Endothelial cell of umbilical vein (primary cell): Measurements from ENCODE around the gene OTUD3. TPM values are rescaled to one million over a fixed set of nuclear protein-coding genes. Genes with fewer than 3 reads are reported as not detected.

Source experiments
- BruUV-seq: library from RNA; stranded (reverse); fragments of 400-500 nt; replicated peaks from 2 replicates; lab custom pipeline; 2021; lab: Mats Ljungman, UMichigan
- CTCF ChIA-PET: fragments of 300-600, 350-600 bp; sonication (Branson Sonifier 250); formaldehyde crosslinking; loops from one replicate; lab custom pipeline; 2021; ENCODE audit warnings: antibody characterized with exemption, inconsistent platforms; lab: Charles Lee
- POLR2A ChIA-PET: fragments of 300-600, 350-600 bp; sonication (Branson Sonifier 250); formaldehyde crosslinking; loops from one replicate; lab custom pipeline; 2021; ENCODE audit warnings: antibody characterized with exemption, inconsistent platforms; lab: Charles Lee
- DNase-seq: peaks from one replicate; pipeline ENCODE4 v3.0.0-alpha.2; 2011; ENCODE audit warnings: low read depth, low spot score
- FAIRE-seq: peaks from 2 replicates; lab custom pipeline; 2011; peaks lifted over from hg19 to GRCh38; lab: Jason Lieb, UNC
- H2AFZ ChIP-seq: 2 replicates; pipeline ENCODE4 v1.6.0; 2012; ENCODE audit warnings: low read depth, low read length, control low read depth, inconsistent platforms
- H3K27ac ChIP-seq: 2 replicates; pipeline ENCODE4 v1.5.1; 2011; ENCODE audit warnings: low read depth, mild to moderate bottlenecking, control low read depth, low read length, moderate library complexity; ENCODE audit not compliant: insufficient read depth
- H3K27me3 ChIP-seq, 2 experiments: 2 replicates each; pipeline versions ENCODE4 v1.6.0 to v1.6.1; 2011; ENCODE audit warnings: low read length in 2 of 2, mixed read lengths in 1 of 2; ENCODE audit not compliant: control insufficient read depth in 2 of 2, insufficient read depth in 2 of 2
- H3K36me3 ChIP-seq, 2 experiments: 2 replicates in 1 of 2; 3 replicates in 1 of 2; pipeline ENCODE4 v1.5.1; 2011; ENCODE audit warnings: low read length in 2 of 2, mild to moderate bottlenecking in 1 of 2, moderate library complexity in 1 of 2; ENCODE audit not compliant: control insufficient read depth in 2 of 2, insufficient read depth in 2 of 2; ENCODE audit errors: extremely low read depth in 1 of 2
- H3K4me1 ChIP-seq: 3 replicates; pipeline ENCODE4 v1.5.1; 2011; ENCODE audit warnings: mild to moderate bottlenecking, low read length; ENCODE audit not compliant: control insufficient read depth, insufficient read depth; ENCODE audit errors: extremely low read depth
- H3K4me2 ChIP-seq: 2 replicates; pipeline ENCODE4 v1.6.1; 2011; ENCODE audit warnings: low read length, control low read depth, mixed read lengths; ENCODE audit not compliant: insufficient read depth
- H3K4me3 ChIP-seq, 3 experiments: fragments of 200-600 bp in 1 of 3; sonication (generic), shearing (Covaris generic) in 1 of 3; replicated peaks in 1 of 3; 2 replicates each; pipeline ENCODE4 v1.5.1; 2011 to 2016; ENCODE audit warnings: control low read depth in 3 of 3, low read length in 3 of 3, mild to moderate bottlenecking in 2 of 3, inconsistent platforms in 1 of 3, low read depth in 1 of 3, moderate library complexity in 1 of 3; ENCODE audit not compliant: insufficient read depth in 1 of 3
- H3K79me2 ChIP-seq: 2 replicates; pipeline ENCODE4 v1.6.0; 2012; ENCODE audit warnings: low read length, inconsistent platforms; ENCODE audit not compliant: control insufficient read depth, insufficient read depth
- H3K9ac ChIP-seq: replicated peaks from 2 replicates; pipeline ENCODE3; 2011; ENCODE audit warnings: low read length, control low read depth; ENCODE audit not compliant: insufficient read depth; ENCODE audit errors: extremely low read depth
- H3K9me1 ChIP-seq: replicated peaks from 3 replicates; pipeline ENCODE4 v1.6.0; 2011; ENCODE audit warnings: mild to moderate bottlenecking, low read length; ENCODE audit not compliant: control insufficient read depth, insufficient read depth; ENCODE audit errors: extremely low read depth
- H3K9me3 ChIP-seq: replicated peaks from 2 replicates; pipeline ENCODE4 v1.5.1; 2012; ENCODE audit warnings: low read length, inconsistent platforms; ENCODE audit not compliant: control insufficient read depth, insufficient read depth
- H4K20me1 ChIP-seq: replicated peaks from 2 replicates; pipeline ENCODE3; 2011; ENCODE audit warnings: mild to moderate bottlenecking, low read length; ENCODE audit not compliant: control insufficient read depth, insufficient read depth; ENCODE audit errors: extremely low read depth
- CTCF ChIP-seq, 2 donors: IDR thresholded peaks; 1 replicate in 1 of 2; 2 replicates in 1 of 2; pipeline ENCODE4 v1.5.1; 2011; ENCODE audit warnings: low read length in 2 of 2, mild to moderate bottlenecking in 2 of 2, moderate library complexity in 2 of 2, control low read depth in 1 of 2, inconsistent platforms in 1 of 2, low read depth in 1 of 2; ENCODE audit not compliant: insufficient read depth in 1 of 2; ENCODE audit errors: extremely low read depth in 1 of 2
- EZH2 ChIP-seq: IDR thresholded peaks from 2 replicates; pipeline ENCODE4 v1.6.1; 2012; ENCODE audit warnings: borderline replicate concordance, low read depth, mild to moderate bottlenecking, moderate library complexity, low read length, inconsistent platforms; ENCODE audit not compliant: severe bottlenecking
- FOS ChIP-seq: IDR thresholded peaks from 2 replicates; pipeline ENCODE4 v1.6.1; 2011; ENCODE audit warnings: mild to moderate bottlenecking, low read length, moderate library complexity, borderline replicate concordance; ENCODE audit not compliant: insufficient read depth
- GATA2 ChIP-seq: IDR thresholded peaks from 2 replicates; pipeline ENCODE4 v1.7.0; 2011; ENCODE audit warnings: low read depth, mild to moderate bottlenecking, moderate library complexity, mixed read lengths, low read length; ENCODE audit not compliant: insufficient read length, insufficient read depth
- JUN ChIP-seq: IDR thresholded peaks from 2 replicates; pipeline ENCODE4 v1.6.1; 2011; ENCODE audit warnings: borderline replicate concordance, low read depth; ENCODE audit not compliant: insufficient read length, insufficient read depth
- MYC ChIP-seq: IDR thresholded peaks from one replicate; pipeline ENCODE4 v1.6.1; 2011; ENCODE audit warnings: mild to moderate bottlenecking, low read depth, low read length
- POLR2A ChIP-seq: IDR thresholded peaks from 2 replicates; pipeline ENCODE4 v1.6.1; 2012; ENCODE audit warnings: low read depth, mild to moderate bottlenecking, control low read depth, low read length
- POLR2AphosphoS5 ChIP-seq: IDR thresholded peaks from 2 replicates; pipeline ENCODE4 v1.6.1; 2012; ENCODE audit warnings: low read depth, mild to moderate bottlenecking, control low read depth, low read length, moderate library complexity; ENCODE audit not compliant: insufficient read depth
- dilution Hi-C: fragments of 300-500 bp; cut with MboI; formaldehyde crosslinking; loops from one replicate; pipeline ENCODE4 v1.15.0; 2019; ENCODE audit warnings: low sequenced_read_pairs; ENCODE audit not compliant: extremely low pct_ligation_motif_present
- intact Hi-C: fragments of 100-400 bp; cut with micrococcal nuclease; formaldehyde crosslinking; loops from one replicate; pipeline ENCODE4 v1.10.0; 2022
- polyA plus RNA-seq, 4 experiments: library from polyadenylated mRNA; depleted of rRNA in 3 of 4; stranded (reverse) in 3 of 4; unstranded in 1 of 4; fragments of >200 nt; gene quantifications; 2 replicates each; pipeline versions ENCODE4 v1.2.1 to v1.2.3, GENCODE V29; 2011 to 2012; ENCODE audit warnings: missing spikeins in 1 of 4
- total RNA-seq: library from RNA; stranded (reverse); gene quantifications from 2 replicates; pipeline ENCODE4 v1.2.3, GENCODE V29; 2021
- TF ChIP-seq, protein P1 (sequence below): IDR thresholded peaks from 2 replicates; pipeline ENCODE4 v1.6.1; 2011; ENCODE audit not compliant: insufficient read depth, insufficient read length

Gene OTUD3
- total and polyA plus RNA-seq, 2 donors (not counting 3 experiments of a cell fraction or from before 2014, with no cell fraction given), result 3.1 to 10.6 TPM

GRCh38 chr1:19954059-19954458 lies 71.9 kb downstream of the OTUD3 start:
- CTCF ChIA-PET, result no interaction called here

More at GRCh38 chr1:19954059-19954458, 71.9 kb downstream of the OTUD3 start:
- H3K27ac ChIP-seq, result no peak overlapping the region
- TF ChIP-seq MYC (no peak), EZH2 (no peak), POLR2AphosphoS5 (no peak), POLR2A (no peak), FOS (no peak), JUN (no peak), CTCF (IDR thresholded peaks at IDR 0.05; ENCODE audit: extremely low read depth in 1 of 2, insufficient read depth in 1 of 2, low read depth in 1 of 2, low read length in 2 of 2) (no peak), GATA2 (no peak)
- TF ChIP-seq, protein P1, sequence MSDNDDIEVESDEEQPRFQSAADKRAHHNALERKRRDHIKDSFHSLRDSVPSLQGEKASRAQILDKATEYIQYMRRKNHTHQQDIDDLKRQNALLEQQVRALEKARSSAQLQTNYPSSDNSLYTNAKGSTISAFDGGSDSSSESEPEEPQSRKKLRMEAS, result no peak
- no peaks in the 10 kb centered on the region for H3K36me3 ChIP-seq
- no peak overlapping the region for H3K9ac ChIP-seq
- no peak overlapping the region for H3K4me2 ChIP-seq
- no peaks in the 10 kb centered on the region for H3K4me1 ChIP-seq
- BruUV-seq, result no TSS peak
- peaks cover 0 to 3% of the 10 kb centered on the region in 2 experiments for H3K27me3 ChIP-seq
- H3K4me3 ChIP-seq, result no peak overlapping the region
- FAIRE-seq (no peak), DNase-seq (no peak)
- no peaks in the 10 kb centered on the region for H4K20me1 ChIP-seq
- dilution Hi-C loops, result no loop called here
- no peak overlapping the region for H2AFZ ChIP-seq
- no peaks in the 10 kb centered on the region for H3K9me1 ChIP-seq
- POLR2A ChIA-PET, result no interaction called here
- intact Hi-C loops, result no loop called here
- no peaks in the 10 kb centered on the region for H3K9me3 ChIP-seq
- no peaks in the 10 kb centered on the region for H3K79me2 ChIP-seq
